Upper lobe of left lung (tissue), 4 donors: ENCODE results near the gene LZTS3.

Experiments used
- POLR2A ChIP-seq, 4 donors: fragments of 450-650 bp; IDR thresholded peaks; one replicate each; pipeline ENCODE4 v1.5.1; 2016 to 2017; ENCODE audit warnings: antibody characterized with exemption in 4 of 4, mild to moderate bottlenecking in 2 of 4
- POLR2AphosphoS5 ChIP-seq, 2 donors: sonication (generic); formaldehyde crosslinking; IDR thresholded peaks; one replicate each; pipeline ENCODE4 v1.5.1; 2017; ENCODE audit warnings: antibody characterized with exemption in 2 of 2
- TF ChIP-seq, protein P1 (sequence below), 6 experiments: fragments of 450-650 bp in 4 of 6; fragments of 200-600 bp in 2 of 6; sonication (generic) in 2 of 6; IDR thresholded peaks; one replicate each; pipeline ENCODE4 v1.5.1; 2016 to 2019; ENCODE audit warnings: antibody characterized with exemption in 6 of 6

DNA sequence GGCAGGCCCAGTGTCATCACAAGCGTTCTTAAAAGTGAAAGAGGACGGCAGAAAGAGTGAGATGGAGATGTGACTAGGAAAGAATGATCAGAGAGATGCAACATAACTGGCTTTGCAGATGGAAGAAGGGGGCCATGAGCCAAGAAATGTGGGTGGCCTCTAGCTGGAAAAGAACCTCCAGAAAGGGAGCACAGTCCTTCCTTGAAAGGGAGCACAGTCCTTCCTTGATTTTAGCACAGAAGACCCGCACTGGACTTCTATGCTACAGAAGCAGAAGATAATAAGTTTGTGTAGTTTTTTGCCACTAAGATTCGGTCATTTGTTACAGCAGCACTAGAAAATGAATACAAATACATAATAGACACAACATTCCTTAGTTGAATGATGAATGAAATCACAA lies 7.0 kb upstream of the LZTS3 start:
- no peak for TF ChIP-seq POLR2AphosphoS5 (IDR thresholded peaks at IDR 0.05)
- TF ChIP-seq POLR2A (IDR thresholded peaks at IDR 0.05): no peak
- TF ChIP-seq, protein P1, sequence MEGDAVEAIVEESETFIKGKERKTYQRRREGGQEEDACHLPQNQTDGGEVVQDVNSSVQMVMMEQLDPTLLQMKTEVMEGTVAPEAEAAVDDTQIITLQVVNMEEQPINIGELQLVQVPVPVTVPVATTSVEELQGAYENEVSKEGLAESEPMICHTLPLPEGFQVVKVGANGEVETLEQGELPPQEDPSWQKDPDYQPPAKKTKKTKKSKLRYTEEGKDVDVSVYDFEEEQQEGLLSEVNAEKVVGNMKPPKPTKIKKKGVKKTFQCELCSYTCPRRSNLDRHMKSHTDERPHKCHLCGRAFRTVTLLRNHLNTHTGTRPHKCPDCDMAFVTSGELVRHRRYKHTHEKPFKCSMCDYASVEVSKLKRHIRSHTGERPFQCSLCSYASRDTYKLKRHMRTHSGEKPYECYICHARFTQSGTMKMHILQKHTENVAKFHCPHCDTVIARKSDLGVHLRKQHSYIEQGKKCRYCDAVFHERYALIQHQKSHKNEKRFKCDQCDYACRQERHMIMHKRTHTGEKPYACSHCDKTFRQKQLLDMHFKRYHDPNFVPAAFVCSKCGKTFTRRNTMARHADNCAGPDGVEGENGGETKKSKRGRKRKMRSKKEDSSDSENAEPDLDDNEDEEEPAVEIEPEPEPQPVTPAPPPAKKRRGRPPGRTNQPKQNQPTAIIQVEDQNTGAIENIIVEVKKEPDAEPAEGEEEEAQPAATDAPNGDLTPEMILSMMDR (IDR thresholded peaks at IDR 0.05): no peak
